H1 (cell line): ENCODE results near the gene TTLL5. TPM values are rescaled to one million over a fixed set of nuclear protein-coding genes. Genes with fewer than 3 reads are reported as not detected.

Source experiments
- CREB1 ChIP-seq: IDR thresholded peaks from 2 replicates; pipeline ENCODE4 v1.6.1; 2012; ENCODE audit warnings: inconsistent platforms
- EZH2 ChIP-seq: fragments of 200-600 bp; sonication (generic); IDR thresholded peaks from 2 replicates; pipeline ENCODE4 v1.7.1; 2012; ENCODE audit warnings: low read depth, mild to moderate bottlenecking, moderate library complexity, low read length, inconsistent platforms; ENCODE audit not compliant: severe bottlenecking
- FOSL1 ChIP-seq: IDR thresholded peaks from 2 replicates; pipeline ENCODE4 v1.6.1; 2011; ENCODE audit warnings: mild to moderate bottlenecking, low read depth, low read length, moderate library complexity; ENCODE audit not compliant: insufficient read depth
- KDM4A ChIP-seq: IDR thresholded peaks from one replicate; pipeline ENCODE4 v1.7.1; 2012; ENCODE audit warnings: low read depth, mild to moderate bottlenecking, moderate library complexity, low read length, inconsistent platforms; ENCODE audit not compliant: severe bottlenecking
- SIRT6 ChIP-seq: IDR thresholded peaks from one replicate; pipeline ENCODE4 v1.7.1; 2012; ENCODE audit warnings: low read length, inconsistent platforms
- YY1 ChIP-seq: IDR thresholded peaks from 2 replicates; pipeline ENCODE4 v1.6.1; 2011; ENCODE audit warnings: low read depth, mild to moderate bottlenecking, low read length
- polyA plus RNA-seq, 7 experiments: library from polyadenylated mRNA; depleted of rRNA in 3 of 7; stranded (reverse) in 5 of 7; unstranded in 2 of 7; fragments of >200 nt in 5 of 7; fragments of 200-250 nt in 2 of 7; gene quantifications; 1 replicate in 5 of 7; 2 replicates in 1 of 7; 4 replicates in 1 of 7; pipeline versions ENCODE4 v1.2.1 to v1.2.3, GENCODE V29; 2011 to 2013; ENCODE audit warnings: missing spikeins in 2 of 7, mixed read lengths in 2 of 7
- total RNA-seq: library from RNA; stranded (reverse); fragmentation: NEBNext Ultra II Directional; extraction: Animal tissue kit (Norgen Biotek cat#: 25700); gene quantifications from 2 replicates; pipeline ENCODE4 v1.2.1, GENCODE V29; 2021

TTLL5 gene
- total and polyA plus RNA-seq, 2 of the 8 experiments (the other 6 are each of a cell fraction or from before 2014, with no cell fraction given) = 16.1 to 45.9 TPM

DNA sequence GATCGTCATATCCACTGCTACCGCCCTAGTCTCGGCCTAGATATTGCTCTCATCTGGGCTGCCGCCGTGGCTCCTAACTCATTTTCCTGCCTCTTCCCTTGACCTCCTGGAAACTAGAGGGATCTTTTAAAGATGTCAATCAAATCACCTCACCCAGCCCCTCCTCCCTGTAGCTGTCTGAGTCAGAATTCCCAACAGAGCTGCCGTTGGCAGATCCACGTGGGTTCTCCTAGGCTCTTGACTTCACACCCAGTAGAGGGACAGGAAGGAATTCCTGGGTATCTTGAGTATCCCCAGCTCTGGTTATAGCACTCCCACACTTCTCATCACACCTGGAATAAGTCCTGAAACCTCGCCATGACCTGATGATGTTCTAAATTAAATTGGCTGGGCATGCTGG is 308.8 kb downstream of the TTLL5 start (continued):
- TF ChIP-seq EZH2 (no peak), YY1 (no peak), FOSL1 (no peak), SIRT6 (no peak), CREB1 (no peak), KDM4A (no peak)
